ENCODE results near the gene PDK4.

DNA sequence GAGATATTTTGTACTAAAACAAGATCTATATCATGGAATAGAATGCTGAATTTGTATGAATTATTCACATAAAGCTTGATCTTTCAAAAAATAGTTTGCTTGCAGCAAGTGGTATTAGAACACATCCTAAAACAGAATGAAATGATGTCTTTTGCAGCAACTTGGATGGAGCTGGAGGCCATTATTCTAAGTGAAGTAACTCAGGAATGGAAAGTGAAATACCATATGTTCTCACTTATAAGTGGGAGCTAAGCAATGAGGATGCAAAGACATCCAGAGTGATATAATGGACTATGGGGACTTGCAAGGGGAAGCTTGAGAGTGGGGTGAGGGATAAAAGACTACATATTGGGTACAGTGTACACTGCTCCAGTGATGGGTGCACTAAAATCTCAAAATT is 56.9 kb downstream of the PDK4 start:
- no peak for TF ChIP-seq EZH2 (IDR thresholded peaks at IDR 0.05; ENCODE audit: borderline replicate concordance, low read depth, low read length, severe bottlenecking)
- TF ChIP-seq, protein P1, sequence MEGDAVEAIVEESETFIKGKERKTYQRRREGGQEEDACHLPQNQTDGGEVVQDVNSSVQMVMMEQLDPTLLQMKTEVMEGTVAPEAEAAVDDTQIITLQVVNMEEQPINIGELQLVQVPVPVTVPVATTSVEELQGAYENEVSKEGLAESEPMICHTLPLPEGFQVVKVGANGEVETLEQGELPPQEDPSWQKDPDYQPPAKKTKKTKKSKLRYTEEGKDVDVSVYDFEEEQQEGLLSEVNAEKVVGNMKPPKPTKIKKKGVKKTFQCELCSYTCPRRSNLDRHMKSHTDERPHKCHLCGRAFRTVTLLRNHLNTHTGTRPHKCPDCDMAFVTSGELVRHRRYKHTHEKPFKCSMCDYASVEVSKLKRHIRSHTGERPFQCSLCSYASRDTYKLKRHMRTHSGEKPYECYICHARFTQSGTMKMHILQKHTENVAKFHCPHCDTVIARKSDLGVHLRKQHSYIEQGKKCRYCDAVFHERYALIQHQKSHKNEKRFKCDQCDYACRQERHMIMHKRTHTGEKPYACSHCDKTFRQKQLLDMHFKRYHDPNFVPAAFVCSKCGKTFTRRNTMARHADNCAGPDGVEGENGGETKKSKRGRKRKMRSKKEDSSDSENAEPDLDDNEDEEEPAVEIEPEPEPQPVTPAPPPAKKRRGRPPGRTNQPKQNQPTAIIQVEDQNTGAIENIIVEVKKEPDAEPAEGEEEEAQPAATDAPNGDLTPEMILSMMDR (IDR thresholded peaks at IDR 0.05; ENCODE audit: borderline replicate concordance, extremely low read depth, low read length, poor library complexity, severe bottlenecking), result no peak
